OCI-LY3 (cell line): ENCODE data around the gene TATDN2.

Experiments used
- H2AFZ ChIP-seq: fragments of 200-600, 300-600 bp; shearing (Covaris generic); 2 replicates; pipeline ENCODE4 v1.6.0; 2014; ENCODE audit warnings: antibody characterized with exemption, low read depth, low read length
- H3K27ac ChIP-seq: fragments of 200-600, 300-600 bp; sonication (generic); 2 replicates; pipeline ENCODE4 v1.5.1; 2014; ENCODE audit warnings: mild to moderate bottlenecking, low read length, moderate library complexity, mixed read lengths
- H3K27me3 ChIP-seq: fragments of 200-600, 300-600 bp; sonication (generic); 2 replicates; pipeline ENCODE4 v1.6.1; 2014; ENCODE audit warnings: low read depth, low read length, mixed read lengths
- H3K36me3 ChIP-seq: fragments of 200-600, 300-600 bp; sonication (generic); replicated peaks from 2 replicates; pipeline ENCODE3; 2014; ENCODE audit warnings: low read depth, low read length, mixed read lengths
- H3K4me1 ChIP-seq: fragments of 300-600, 200-600 bp; sonication (generic); 2 replicates; pipeline ENCODE4 v1.6.1; 2014; ENCODE audit warnings: low read length, mixed read lengths
- H3K4me2 ChIP-seq: fragments of 200-600, 300-600 bp; sonication (generic); 2 replicates; pipeline ENCODE4 v1.6.1; 2014; ENCODE audit warnings: low read length, mixed read lengths
- H3K4me3 ChIP-seq: fragments of 300-600, 200-600 bp; sonication (generic); 2 replicates; pipeline ENCODE4 v1.5.1; 2014; ENCODE audit warnings: antibody characterized with exemption, mild to moderate bottlenecking, low read length, moderate library complexity
- H3K79me2 ChIP-seq: fragments of 300-600, 200-600 bp; shearing (Covaris generic); 2 replicates; pipeline ENCODE4 v1.6.1; 2014; ENCODE audit warnings: mild to moderate bottlenecking, low read length, mixed read lengths
- H3K9ac ChIP-seq: fragments of 300-600, 200-600 bp; shearing (Covaris generic); 2 replicates; pipeline ENCODE4 v1.6.0; 2014; ENCODE audit warnings: mild to moderate bottlenecking, low read length, moderate library complexity
- H3K9me3 ChIP-seq: fragments of 200-600, 300-600 bp; shearing (Covaris generic); 2 replicates; pipeline ENCODE4 v1.6.1; 2014; ENCODE audit warnings: low read length, mixed read lengths; ENCODE audit not compliant: insufficient read depth
- H4K20me1 ChIP-seq: fragments of 200-600, 300-600 bp; sonication (generic); 2 replicates; pipeline ENCODE4 v1.6.1; 2016; ENCODE audit warnings: low read length, mixed read lengths; ENCODE audit not compliant: insufficient read depth
- CTCF ChIP-seq: fragments of 200-600, 300-600 bp; sonication (generic); IDR thresholded peaks from 2 replicates; pipeline ENCODE4 v1.5.1; 2014; ENCODE audit warnings: antibody characterized with exemption, low read length, low read depth
- EZH2phosphoT487 ChIP-seq: fragments of 200-600 bp; shearing (Covaris generic); IDR thresholded peaks from 2 replicates; pipeline ENCODE4 v1.6.1; 2018; ENCODE audit warnings: antibody characterized with exemption, mixed run types, low read depth

TATDN2 gene

GRCh38 chr3:10226293-10226692, 22.0 kb upstream of the TATDN2 start:
- no peaks in the 10 kb centered on the region for H3K36me3 ChIP-seq
- peaks cover 31% of the 10 kb centered on the region for H3K4me1 ChIP-seq
- no peaks in the 10 kb centered on the region for H4K20me1 ChIP-seq
- H3K9ac ChIP-seq, result no peak overlapping the region
- H2AFZ ChIP-seq, result peak overlapping the region; percentile 69; the same call in 1 of the 2 replicates
- no peak overlapping the region for H3K27ac ChIP-seq
- no peaks in the 10 kb centered on the region for H3K79me2 ChIP-seq
- H3K4me3 ChIP-seq, result peak overlapping the region; percentile 14; the same call in 1 of the 2 replicates
- peak overlapping the region; percentile 34; the same call in 1 of the 2 replicates for H3K4me2 ChIP-seq
- no peaks in the 10 kb centered on the region for H3K9me3 ChIP-seq
- no peaks in the 10 kb centered on the region for H3K27me3 ChIP-seq
- TF ChIP-seq EZH2phosphoT487 (no peak), CTCF (no peak)

GRCh38 chr3:10228248-10228950, 19.9 kb upstream of the TATDN2 start:
- no peaks in the 10 kb centered on the region for H3K36me3 ChIP-seq
- no peak for TF ChIP-seq CTCF
- no peak for TF ChIP-seq EZH2phosphoT487

GRCh38 chr3:10229576-10229975, 18.7 kb upstream of the TATDN2 start:
- no peaks in the 10 kb centered on the region for H3K27me3 ChIP-seq
- H3K4me1 ChIP-seq, result peaks cover 14% of the 10 kb centered on the region
- no peak overlapping the region for H3K4me2 ChIP-seq
- H2AFZ ChIP-seq, result no peak overlapping the region
- TF ChIP-seq EZH2phosphoT487 (no peak), CTCF (no peak)
- H4K20me1 ChIP-seq, result no peaks in the 10 kb centered on the region
- H3K79me2 ChIP-seq, result no peaks in the 10 kb centered on the region
- no peaks in the 10 kb centered on the region for H3K36me3 ChIP-seq
- H3K9ac ChIP-seq, result no peak overlapping the region
- no peak overlapping the region for H3K27ac ChIP-seq
- no peaks in the 10 kb centered on the region for H3K9me3 ChIP-seq
- H3K4me3 ChIP-seq, result no peak overlapping the region

More at GRCh38 chr3:10228248-10228950, 19.9 kb upstream of the TATDN2 start:
- Histone ChIP-seq H3K27me3 (no peaks in the 10 kb centered on the region), H2AFZ (no peak overlapping the region), H3K4me1 (peaks cover 25% of the 10 kb centered on the region), H3K27ac (no peak overlapping the region), H3K4me3 (no peak overlapping the region), H4K20me1 (no peaks in the 10 kb centered on the region), H3K4me2 (no peak overlapping the region), H3K79me2 (no peaks in the 10 kb centered on the region), H3K9me3 (no peaks in the 10 kb centered on the region), H3K9ac (no peak overlapping the region)

- Histone ChIP-seq H3K36me3 (no peaks in the 10 kb centered on the region), H4K20me1 (no peaks in the 10 kb centered on the region), H3K4me3 (no peak overlapping the region), H3K27ac (no peak overlapping the region), H3K4me2 (no peak overlapping the region), H3K79me2 (no peaks in the 10 kb centered on the region), H3K4me1 (no peaks in the 10 kb centered on the region; the same call in 1 of the 2 replicates), H3K9ac (no peak overlapping the region), H3K9me3 (no peaks in the 10 kb centered on the region), H3K27me3 (no peaks in the 10 kb centered on the region), H2AFZ (no peak overlapping the region)
- TF ChIP-seq EZH2phosphoT487 (no peak), CTCF (no peak)
Measured at GRCh38 chr3:10232137-10232536, 16.1 kb upstream of the TATDN2 start.
